GM12892 (cell line): ENCODE measurements around the gene LTB4R2.

Experiments used
- POLR2A ChIP-seq: IDR thresholded peaks from 2 replicates; pipeline ENCODE4 v1.6.1; 2011; ENCODE audit warnings: low read depth, low read length, control low read depth
- POLR2AphosphoS5 ChIP-seq: IDR thresholded peaks from 2 replicates; pipeline ENCODE4 v1.6.1; 2011; ENCODE audit warnings: low read depth, low read length, control low read depth
- TAF1 ChIP-seq: IDR thresholded peaks from 2 replicates; pipeline ENCODE4 v1.6.1; 2011; ENCODE audit warnings: low read depth, mild to moderate bottlenecking, control low read depth, low read length, borderline replicate concordance

- TF ChIP-seq POLR2AphosphoS5 (no peak), POLR2A (no peak), TAF1 (no peak)
Measured at GRCh38 chr14:24269910-24270536, 39.9 kb upstream of the LTB4R2 start.
